ENCODE measurements around the gene DPEP2.
"Not testable (repeated sequence)": the region's sequence is repeated elsewhere in the genome, so short reads cannot be mapped to it uniquely, and the experiment has no call there.

Gene DPEP2

GRCh38 chr16:67976205-67976604, 23.1 kb downstream of the DPEP2 start:
- no peak for DNase-seq (ENCODE audit: low read depth in 2 of 2)

- no peak for DNase-seq (ENCODE audit: low read depth in 2 of 2)
These were observed 23.8 kb downstream of the DPEP2 start for GRCh38 chr16:67975321-67976105.

- DNase-seq (ENCODE audit: low read depth in 2 of 2), result not testable (repeated sequence)
These were observed 27.0 kb downstream of the DPEP2 start for GRCh38 chr16:67972285-67972684.

GRCh38 chr16:67971111-67971510, 28.2 kb downstream of the DPEP2 start:
- DNase-seq (ENCODE audit: low read depth in 2 of 2), result no peak

GRCh38 chr16:67969254-67970039, 29.8 kb downstream of the DPEP2 start:
- DNase-seq (ENCODE audit: low read depth in 2 of 2), result no peak

GRCh38 chr16:67968400-67969253, 30.7 kb downstream of the DPEP2 start, which contains the start of gene SLC12A4:
Gene SLC12A4 (minus strand): TSS chr16:67968637. CDS start chr16:67968553, 84 bp downstream.
- peak; percentile 63 to 73 for DNase-seq (ENCODE audit: low read depth in 2 of 2)

- no peak for DNase-seq (ENCODE audit: low read depth in 2 of 2)
These were observed 31.3 kb downstream of the DPEP2 start for GRCh38 chr16:67967958-67968399.

- DNase-seq (ENCODE audit: low read depth in 2 of 2), result no peak
These were observed 31.9 kb downstream of the DPEP2 start for GRCh38 chr16:67967183-67967957.

- no peak for DNase-seq (ENCODE audit: low read depth in 2 of 2)
These were observed 32.6 kb downstream of the DPEP2 start for GRCh38 chr16:67966549-67967182.

GRCh38 chr16:67965668-67966548, 33.4 kb downstream of the DPEP2 start:
- DNase-seq (ENCODE audit: low read depth in 2 of 2), result no peak

- DNase-seq (ENCODE audit: low read depth in 2 of 2), result no peak
These were observed 34.7 kb downstream of the DPEP2 start for GRCh38 chr16:67964477-67965131.

- DNase-seq (ENCODE audit: low read depth in 2 of 2), result no peak
These were observed 35.5 kb downstream of the DPEP2 start for GRCh38 chr16:67963662-67964321.

- DNase-seq (ENCODE audit: low read depth in 2 of 2), result no peak
These were observed 36.0 kb downstream of the DPEP2 start for GRCh38 chr16:67963292-67963661.

- DNase-seq (ENCODE audit: low read depth in 2 of 2), result no peak
These were observed 37.1 kb downstream of the DPEP2 start for GRCh38 chr16:67962135-67962534.

GRCh38 chr16:67961551-67961957, 37.7 kb downstream of the DPEP2 start:
- DNase-seq (ENCODE audit: low read depth in 2 of 2), result no peak

GRCh38 chr16:67959536-67960329, 39.6 kb downstream of the DPEP2 start:
- DNase-seq (ENCODE audit: low read depth in 2 of 2), result no peak

- no peak for DNase-seq (ENCODE audit: low read depth in 2 of 2)
These were observed 41.7 kb downstream of the DPEP2 start for GRCh38 chr16:67957622-67958021.
